IPS-NIHi11 (cell line): ENCODE data around the gene KSR2.

Experiments
- DNase-seq: peaks from one replicate; pipeline ENCODE4 v3.0.0; 2012; ENCODE audit warnings: mixed read lengths, low spot score

Gene KSR2

DNA sequence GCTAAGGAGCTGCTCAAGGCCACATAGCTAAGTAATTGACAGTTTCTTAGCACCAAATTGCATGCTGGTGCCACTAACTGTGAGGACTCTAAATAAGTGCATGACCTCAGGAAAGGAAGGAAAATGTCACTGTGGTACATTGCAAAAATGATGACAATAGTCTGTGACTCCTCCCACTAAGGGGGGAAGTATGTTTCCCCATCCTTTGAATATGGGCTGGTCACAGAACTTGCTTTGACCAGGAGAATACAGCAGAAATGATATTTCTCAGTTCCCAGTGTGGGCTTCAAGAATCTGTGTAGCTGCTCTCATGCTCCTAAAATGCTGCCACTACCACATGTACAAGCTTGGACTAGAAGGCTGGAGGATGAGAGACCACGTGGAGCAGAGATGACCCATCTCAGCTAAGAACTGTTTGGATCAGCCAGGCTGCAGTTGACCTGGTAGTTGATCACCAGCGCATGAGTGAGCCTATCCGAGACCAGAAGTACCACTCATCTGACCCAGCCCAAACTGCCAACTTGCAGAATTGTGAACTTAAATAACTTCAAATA is 565.1 kb downstream of the KSR2 start:
- DNase-seq, result no peak
